ENCODE data around the gene MAPK12.

DNA sequence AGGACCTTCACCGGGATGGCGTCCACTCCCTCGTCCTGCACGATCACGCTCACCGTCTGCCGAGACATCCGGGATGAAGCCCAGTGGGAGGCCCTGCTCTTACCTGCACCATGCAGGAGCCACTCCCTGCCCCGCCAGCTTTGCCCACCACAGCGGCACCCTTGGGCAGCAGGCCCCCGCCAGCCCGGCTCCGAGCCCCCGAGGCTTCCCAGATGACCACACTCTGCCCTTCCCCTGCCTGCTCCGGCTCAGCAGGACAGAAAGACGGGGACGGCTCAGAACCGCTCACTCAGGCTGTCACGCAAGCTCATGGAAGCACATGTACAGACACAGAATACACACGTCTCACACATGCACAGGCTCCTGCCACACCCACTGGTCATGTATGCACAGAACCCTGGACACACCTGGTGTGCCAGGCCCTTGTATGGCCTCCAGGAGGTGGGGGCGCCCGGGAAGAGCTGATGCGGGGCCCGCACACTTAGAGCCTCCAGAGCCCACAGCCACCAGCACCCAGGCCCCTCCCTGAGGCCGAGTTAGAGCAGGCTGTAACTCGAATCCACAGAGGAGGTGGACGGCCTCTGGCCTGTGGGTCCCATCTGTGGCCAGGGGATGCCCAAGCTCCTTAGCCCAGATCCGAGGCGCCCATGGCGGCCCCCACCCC lies 17.6 kb upstream of the MAPK12 start:
- TF ChIP-seq, protein P1, sequence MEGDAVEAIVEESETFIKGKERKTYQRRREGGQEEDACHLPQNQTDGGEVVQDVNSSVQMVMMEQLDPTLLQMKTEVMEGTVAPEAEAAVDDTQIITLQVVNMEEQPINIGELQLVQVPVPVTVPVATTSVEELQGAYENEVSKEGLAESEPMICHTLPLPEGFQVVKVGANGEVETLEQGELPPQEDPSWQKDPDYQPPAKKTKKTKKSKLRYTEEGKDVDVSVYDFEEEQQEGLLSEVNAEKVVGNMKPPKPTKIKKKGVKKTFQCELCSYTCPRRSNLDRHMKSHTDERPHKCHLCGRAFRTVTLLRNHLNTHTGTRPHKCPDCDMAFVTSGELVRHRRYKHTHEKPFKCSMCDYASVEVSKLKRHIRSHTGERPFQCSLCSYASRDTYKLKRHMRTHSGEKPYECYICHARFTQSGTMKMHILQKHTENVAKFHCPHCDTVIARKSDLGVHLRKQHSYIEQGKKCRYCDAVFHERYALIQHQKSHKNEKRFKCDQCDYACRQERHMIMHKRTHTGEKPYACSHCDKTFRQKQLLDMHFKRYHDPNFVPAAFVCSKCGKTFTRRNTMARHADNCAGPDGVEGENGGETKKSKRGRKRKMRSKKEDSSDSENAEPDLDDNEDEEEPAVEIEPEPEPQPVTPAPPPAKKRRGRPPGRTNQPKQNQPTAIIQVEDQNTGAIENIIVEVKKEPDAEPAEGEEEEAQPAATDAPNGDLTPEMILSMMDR (IDR thresholded peaks at IDR 0.05 in 8 of 11, conservative IDR thresholded peaks at IDR 0.05 in 3 of 11), result no peak
- TF ChIP-seq POLR2A (IDR thresholded peaks at IDR 0.05) (no peak), POLR2AphosphoS5 (IDR thresholded peaks at IDR 0.05) (peak in 2 of 3 donors; percentile 6 to 38)
